K562 (cell line): ENCODE results near the gene PIGH. TPM values are rescaled to one million over a fixed set of nuclear protein-coding genes. Genes with fewer than 3 reads are reported as not detected.

Source experiments
- ARNT ChIP-seq, 2 experiments: fragments of 450-650 bp; IDR thresholded peaks; 2 replicates each; pipeline ENCODE4 v1.6.1; 2016; ENCODE audit warnings: mild to moderate bottlenecking in 1 of 2
- EP300 ChIP-seq: IDR thresholded peaks from 2 replicates; pipeline ENCODE4 v1.6.1; 2012; ENCODE audit warnings: low read length, improper control_type of control experiment
- EP400 ChIP-seq: fragments of 450-650 bp; IDR thresholded peaks from 2 replicates; pipeline ENCODE4 v1.6.1; 2017; ENCODE audit warnings: antibody characterized with exemption, mild to moderate bottlenecking, moderate library complexity
- KAT7 ChIP-seq: sonication (generic); formaldehyde crosslinking; IDR thresholded peaks from 2 replicates; pipeline ENCODE4 v1.8.0; 2022; ENCODE audit warnings: missing genetic modification reagents, mild to moderate bottlenecking, borderline replicate concordance
- MEIS2 ChIP-seq: fragments of 450-650 bp; IDR thresholded peaks from 2 replicates; pipeline ENCODE4 v1.6.1; 2014; ENCODE audit warnings: mild to moderate bottlenecking; ENCODE audit not compliant: partially characterized antibody
- NR2C2 ChIP-seq, 2 experiments: fragments of 200-800 bp in 1 of 2; sonication (Bioruptor generic) in 1 of 2; sonication (generic) in 1 of 2; formaldehyde crosslinking in 1 of 2; IDR thresholded peaks; 2 replicates each; pipeline versions ENCODE4 v1.6.1 to v1.8.0; 2016 to 2022; ENCODE audit warnings: mild to moderate bottlenecking in 1 of 2, missing compliant biosample characterization in 1 of 2, missing genetic modification characterization in 1 of 2, missing genetic modification reagents in 1 of 2
- NR3C1 ChIP-seq: sonication (generic); formaldehyde crosslinking; IDR thresholded peaks from 2 replicates; pipeline ENCODE4 v1.8.1; 2022; ENCODE audit warnings: missing genetic modification reagents
- RB1 ChIP-seq: fragments of 450-650 bp; IDR thresholded peaks from 2 replicates; pipeline ENCODE4 v1.6.1; 2017; ENCODE audit warnings: low read depth, mild to moderate bottlenecking
- RBFOX2 ChIP-seq: fragments of 200-400 bp; formaldehyde crosslinking; IDR thresholded peaks from 2 replicates; pipeline ENCODE4 v1.6.1; 2017; ENCODE audit warnings: low read depth, mild to moderate bottlenecking, low read length, moderate library complexity
- SMAD3 ChIP-seq: fragments of 450-650 bp; formaldehyde crosslinking; conservative IDR thresholded peaks from 2 replicates; pipeline ENCODE4 v1.4.0; 2020; ENCODE audit warnings: mild to moderate bottlenecking
- ZBTB40 ChIP-seq, 2 experiments: fragments of 450-650 bp in 1 of 2; sonication (generic) in 1 of 2; formaldehyde crosslinking in 1 of 2; IDR thresholded peaks; 2 replicates each; pipeline versions ENCODE4 v1.7.1 to v1.9.0; 2016 to 2022; ENCODE audit warnings: inconsistent platforms in 1 of 2, mild to moderate bottlenecking in 1 of 2, missing genetic modification reagents in 1 of 2
- ZNF668 ChIP-seq: fragments of 250-450 bp; sonication (Bioruptor Pico); IDR thresholded peaks from 2 replicates; pipeline ENCODE4 v1.8.0; 2022; ENCODE audit warnings: mild to moderate bottlenecking, inconsistent platforms
- ZNF766 ChIP-seq: fragments of 200-800 bp; sonication (Bioruptor generic); conservative IDR thresholded peaks from 2 replicates; pipeline ENCODE4 v1.6.1; 2016; ENCODE audit warnings: missing genetic modification characterization, missing compliant biosample characterization
- ZNF785 ChIP-seq: fragments of 250-450 bp; sonication (Bioruptor Pico); IDR thresholded peaks from 2 replicates; pipeline ENCODE4 v1.4.0; 2020; ENCODE audit warnings: mild to moderate bottlenecking
- polyA plus RNA-seq, 8 experiments: library from polyadenylated mRNA; depleted of rRNA in 4 of 8; stranded (reverse) in 5 of 8; unstranded in 3 of 8; fragments of >200 nt; fragmentation: Nextera tagmentation in 2 of 8; fragmentation: Illumina TruSeq in 1 of 8; extraction: Ambion mirVana in 2 of 8; extraction: Trizol in 1 of 8; gene quantifications; 2 replicates each; pipeline versions ENCODE4 v1.2.1 to v1.2.3, GENCODE V29; 2011 to 2014; ENCODE audit warnings: inconsistent platforms in 1 of 8, missing spikeins in 1 of 8
- total RNA-seq, 7 experiments: library from RNA; depleted of rRNA in 6 of 7; stranded (reverse); fragments of >200 nt in 6 of 7; fragmentation: Illumina TruSeq in 2 of 7; extraction: Trizol in 2 of 7; gene quantifications; 2 replicates each; pipeline versions ENCODE4 v1.2.1 to v1.2.3, GENCODE V29; 2011 to 2021; ENCODE audit warnings: low replicate concordance in 1 of 7

The PIGH gene
- total and polyA plus RNA-seq, 9 of the 15 experiments (the other 6 are each of a cell fraction or from before 2014, with no cell fraction given) = 21.1 to 53.4 (median 24.7) TPM

GRCh38 chr14:67541448-67542387 lies 58.4 kb downstream of the PIGH start (continued):
- TF ChIP-seq ZNF785 (CRISPR knock-in tag) = no peak
- 0 out of 2 replicates have a peak, but pooled peaks have one; percentile 34 for TF ChIP-seq ZNF766
- peak; percentile 50 for TF ChIP-seq EP400
- no peak for TF ChIP-seq SMAD3 (CRISPR knock-in tag)
- TF ChIP-seq ZNF668 (CRISPR knock-in tag) = no peak
- peak; percentile 70 for TF ChIP-seq RBFOX2
- TF ChIP-seq ZBTB40 (IDR thresholded peaks at IDR 0.05) = peak; percentile 72
- no peak for TF ChIP-seq ZBTB40 (CRISPR knock-in tag; IDR thresholded peaks at IDR 0.05)
- no peak for TF ChIP-seq NR2C2 (CRISPR knock-in tag; IDR thresholded peaks at IDR 0.05)
- TF ChIP-seq NR2C2 (tag; IDR thresholded peaks at IDR 0.05) = peak; percentile 86
- TF ChIP-seq ARNT (IDR thresholded peaks at IDR 0.05) = 0 out of 4 replicates have a peak, but pooled peaks of 1 of the 2 experiments have one; percentile 38
- peak; percentile 29 for TF ChIP-seq MEIS2
- no peak for TF ChIP-seq NR3C1 (CRISPR knock-in tag)
- TF ChIP-seq EP300 = no peak
- no peak for TF ChIP-seq RB1
- TF ChIP-seq KAT7 = no peak
